ENCODE measurements around the gene BAG2. TPM values are rescaled to one million over a fixed set of nuclear protein-coding genes. Genes with fewer than 3 reads are reported as not detected.

BAG2 gene
- total and polyA plus RNA-seq, 2 of the 13 experiments (the other 11 are each of a cell fraction or from before 2014, with no cell fraction given) = 5.7 to 15.1 TPM

GRCh38 chr6:57138026-57138425 is 34.1 kb upstream of the BAG2 start (continued):
- no peak for TF ChIP-seq ZBTB37 (CRISPR knock-in tag; IDR thresholded peaks at IDR 0.05)
- TF ChIP-seq ZGPAT (CRISPR knock-in tag; IDR thresholded peaks at IDR 0.05) = no peak
- no peak for TF ChIP-seq ZBTB7A (CRISPR knock-in tag; IDR thresholded peaks at IDR 0.05)
- TF ChIP-seq ZNF280D (CRISPR knock-in tag; IDR thresholded peaks at IDR 0.05) = no peak
- no peak for TF ChIP-seq POLR2G (IDR thresholded peaks at IDR 0.05; ENCODE audit: low read depth, low read length)
- TF ChIP-seq MATR3 (CRISPR knock-in tag; IDR thresholded peaks at IDR 0.05) = no peak
- TF ChIP-seq FOXA3 (CRISPR knock-in tag; IDR thresholded peaks at IDR 0.05) = no peak

All from HepG2 (cell line).